T-cell (primary cell): ENCODE measurements around the gene CDK11A. TPM values are rescaled to one million over a fixed set of nuclear protein-coding genes. Genes with fewer than 3 reads are reported as not detected.
"Not testable (repeated sequence)": the region's sequence is repeated elsewhere in the genome, so short reads cannot be mapped to it uniquely, and the experiment has no call there.

Experiments used
- ATAC-seq, 4 experiments: fragments of 200-7000 bp in 3 of 4; fragments of 150-1000 bp in 1 of 4; cut with Tn5 transposase; replicated peaks in 1 of 4; 1 replicate in 3 of 4; 2 replicates in 1 of 4; pipeline ENCODE4 v1.10.0; 2021; ENCODE audit warnings: moderate library complexity in 3 of 4, mild to moderate bottlenecking in 2 of 4, moderate number of reproducible peaks in 1 of 4
- CTCF ChIA-PET, 2 donors: fragments of 300-600 bp; sonication (Branson Sonifier 250); formaldehyde crosslinking; loops; one replicate each; lab custom pipeline; 2022; ENCODE audit warnings: antibody characterized with exemption in 2 of 2; lab: Charles Lee
- POLR2A ChIA-PET, 2 donors: fragments of 300-600 bp; sonication (Branson Sonifier 250); formaldehyde crosslinking; loops; one replicate each; lab custom pipeline; 2022; ENCODE audit warnings: antibody characterized with exemption in 2 of 2; lab: Charles Lee
- DNase-seq, 35 experiments: peaks; one replicate each; pipeline versions ENCODE4 v3.0.0 to v3.0.0-alpha.2; 2013 to 2023
- H3K27ac ChIP-seq: one replicate; pipeline ENCODE4 v1.5.1; 2013; ENCODE audit warnings: low read length
- H3K27me3 ChIP-seq, 2 experiments: replicated peaks in 1 of 2; 1 replicate in 1 of 2; 2 replicates in 1 of 2; pipeline versions ENCODE4 v1.6.1 to v1.7.0; 2013; ENCODE audit warnings: low read length in 1 of 2, mixed read lengths in 1 of 2; ENCODE audit not compliant: control insufficient read depth in 2 of 2, insufficient read depth in 2 of 2; ENCODE audit errors: extremely low read depth in 1 of 2
- H3K36me3 ChIP-seq, 2 donors: 1 replicate in 1 of 2; 2 replicates in 1 of 2; pipeline versions ENCODE4 v1.6.1 to v1.7.0; 2013; ENCODE audit warnings: low read length in 1 of 2; ENCODE audit not compliant: control insufficient read depth in 2 of 2, insufficient read depth in 1 of 2; ENCODE audit errors: extremely low read depth in 1 of 2
- H3K4me1 ChIP-seq, 2 experiments: 1 replicate in 1 of 2; 2 replicates in 1 of 2; pipeline versions ENCODE4 v1.6.1 to v1.7.0; 2013; ENCODE audit warnings: low read length in 2 of 2, mixed read lengths in 1 of 2; ENCODE audit not compliant: insufficient read depth in 2 of 2, control insufficient read depth in 1 of 2; ENCODE audit errors: extremely low read depth in 1 of 2
- H3K4me3 ChIP-seq, 2 donors: 1 replicate in 1 of 2; 2 replicates in 1 of 2; pipeline versions ENCODE4 v1.5.1 to v1.7.0; 2013; ENCODE audit warnings: mild to moderate bottlenecking in 2 of 2, low read length in 1 of 2, moderate library complexity in 1 of 2; ENCODE audit not compliant: control insufficient read depth in 1 of 2; ENCODE audit errors: extremely low read depth in 1 of 2
- H3K9me3 ChIP-seq: 2 replicates; pipeline ENCODE4 v1.7.0; 2013
- H3K27ac Mint-ChIP-seq, 2 donors: one replicate each; pipeline ENCODE4 v1.8.0; 2020 to 2021; ENCODE audit warnings: mild to moderate bottlenecking in 2 of 2, mixed read lengths in 2 of 2
- H3K27me3 Mint-ChIP-seq, 2 donors: one replicate each; pipeline ENCODE4 v1.8.0; 2021 to 2022; ENCODE audit warnings: mixed read lengths in 2 of 2
- H3K36me3 Mint-ChIP-seq: one replicate; pipeline ENCODE4 v1.8.0; 2021; ENCODE audit warnings: mixed read lengths
- H3K4me1 Mint-ChIP-seq, 3 donors: one replicate each; pipeline ENCODE4 v1.8.0; 2020 to 2022; ENCODE audit warnings: mixed read lengths in 3 of 3, mild to moderate bottlenecking in 1 of 3
- H3K4me3 Mint-ChIP-seq, 3 donors: one replicate each; pipeline ENCODE4 v1.8.0; 2020 to 2022; ENCODE audit warnings: mild to moderate bottlenecking in 3 of 3, mixed read lengths in 3 of 3, moderate library complexity in 3 of 3
- H3K9me3 Mint-ChIP-seq, 3 donors: one replicate each; pipeline ENCODE4 v1.8.0; 2020 to 2022; ENCODE audit warnings: mixed read lengths in 3 of 3
- WGBS: methylation state at CpG from one replicate; pipeline ENCODE4 v1.1.5; 2013; ENCODE audit warnings: missing lambda C conversion rate; ENCODE audit not compliant: insufficient coverage; 5-methylcytosine and 5-hydroxymethylcytosine counted together
- total RNA-seq, 35 experiments: library from RNA in 6 of 35; stranded (reverse) in 6 of 35; fragments of 120-200 nt in 1 of 35; gene quantifications; one replicate each; pipeline versions ENCODE4 v1.2.1 to v1.2.4 and lab custom pipeline; 2013 to 2026

The CDK11A gene
- total RNA-seq, 5 donors from 2014 or later (not counting 1 experiment from before 2014, with no cell fraction given): 109 to 243 (median 182) TPM

DNA sequence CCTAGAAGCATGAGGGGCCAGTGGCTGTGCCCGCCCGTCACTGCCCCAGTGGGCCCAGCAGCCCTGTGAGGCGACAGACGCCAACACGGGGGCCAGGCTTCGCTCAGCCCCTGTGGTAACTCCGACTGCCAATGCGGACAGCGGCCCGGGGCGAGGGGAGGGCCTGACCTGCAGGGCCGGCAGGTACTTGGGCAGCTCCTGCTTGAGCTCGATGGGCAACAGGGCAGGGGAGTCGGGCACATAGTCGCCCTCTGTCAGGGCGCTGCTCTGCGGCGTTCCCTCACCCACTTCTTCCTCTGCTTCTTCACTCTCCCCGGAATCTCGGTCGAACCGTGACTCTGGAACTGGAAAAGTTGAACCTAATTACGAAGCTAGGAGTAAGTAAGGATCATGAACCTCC lies 16.9 kb downstream of the CDK11A start:
- H3K4me3 Mint-ChIP-seq, POLR2A ChIA-PET, H3K4me1 ChIP-seq, H3K9me3 Mint-ChIP-seq, H3K36me3 Mint-ChIP-seq, H3K9me3 ChIP-seq, H3K4me1 Mint-ChIP-seq, ATAC-seq, H3K27ac Mint-ChIP-seq, H3K27me3 Mint-ChIP-seq, H3K27ac ChIP-seq, CTCF ChIA-PET, H3K4me3 ChIP-seq, H3K27me3 ChIP-seq: not testable (repeated sequence)
- DNase-seq: peak in 1 of 35 experiments; percentile 4
- WGBS: no CpG with 5 or more reads among the region's 23 CpGs
- H3K36me3 ChIP-seq: peaks cover 0 to 13% of the 10 kb centered on the region in 2 donors

DNA sequence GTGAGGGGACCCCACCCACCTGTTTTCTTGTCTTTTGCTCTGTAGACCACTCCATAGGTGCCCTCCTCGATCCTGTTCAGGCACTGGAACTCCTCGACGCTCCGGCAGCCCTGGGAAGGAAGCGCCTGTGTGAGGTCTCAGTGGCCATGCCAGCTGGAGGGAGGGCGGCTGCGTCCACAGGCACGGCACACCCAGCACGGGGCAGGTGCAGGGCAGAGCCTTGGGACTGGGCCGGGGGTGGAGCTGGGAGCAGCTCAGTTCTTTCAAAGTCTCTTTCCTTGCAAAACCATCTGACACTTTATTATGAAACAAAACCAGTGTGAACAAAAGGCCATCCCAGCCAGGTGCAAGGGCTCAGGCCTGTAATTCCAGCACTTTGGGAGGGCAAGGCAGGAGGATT lies 18.5 kb downstream of the CDK11A start:
- H3K9me3 ChIP-seq, H3K4me1 Mint-ChIP-seq, H3K4me1 ChIP-seq, POLR2A ChIA-PET, H3K27me3 ChIP-seq, H3K4me3 ChIP-seq, H3K36me3 Mint-ChIP-seq, H3K9me3 Mint-ChIP-seq, H3K27ac ChIP-seq, DNase-seq, H3K27ac Mint-ChIP-seq, ATAC-seq, CTCF ChIA-PET, H3K4me3 Mint-ChIP-seq, H3K27me3 Mint-ChIP-seq: not testable (repeated sequence)
- H3K36me3 ChIP-seq: peaks cover 0 to 13% of the 10 kb centered on the region in 2 donors
- WGBS: no CpG with 5 or more reads among the region's 10 CpGs

DNA sequence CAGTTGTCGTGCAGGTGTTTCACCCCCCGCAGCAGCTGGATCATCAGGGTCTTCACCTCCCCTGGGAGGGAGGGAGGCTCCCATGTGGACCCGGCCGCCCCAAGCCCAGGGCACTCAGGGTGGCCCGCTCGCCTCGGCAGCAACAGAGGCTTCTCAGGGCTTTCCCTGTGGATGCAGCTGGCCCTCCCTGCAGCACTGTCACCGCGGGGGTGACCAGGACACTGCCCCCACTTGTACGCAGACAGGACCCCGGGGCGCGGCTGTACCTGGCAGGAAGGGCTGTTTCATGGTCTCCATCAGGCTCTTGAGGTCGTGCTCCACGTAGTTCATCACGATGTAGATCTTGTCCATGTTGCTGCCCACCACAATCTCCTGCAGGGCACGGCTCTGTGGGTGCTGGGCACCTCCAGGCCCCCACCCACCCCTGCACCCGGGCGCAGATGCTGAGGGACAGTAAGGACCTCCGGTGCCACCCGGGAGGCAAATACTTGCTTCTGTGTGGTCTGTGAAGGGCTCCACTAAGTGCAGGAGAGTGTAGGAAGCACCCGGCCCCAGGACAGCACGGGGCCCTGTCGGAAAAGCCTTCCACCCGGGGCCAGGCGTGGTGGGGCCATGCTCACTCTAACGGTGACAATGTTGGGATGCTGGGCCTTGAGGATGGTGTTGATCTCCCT lies 19.7 kb downstream of the CDK11A start:
- H3K36me3 Mint-ChIP-seq, H3K4me1 ChIP-seq, POLR2A ChIA-PET, H3K27me3 ChIP-seq, H3K9me3 Mint-ChIP-seq, H3K27ac ChIP-seq, H3K9me3 ChIP-seq, H3K4me3 ChIP-seq, ATAC-seq, H3K27me3 Mint-ChIP-seq, H3K4me3 Mint-ChIP-seq, CTCF ChIA-PET, H3K4me1 Mint-ChIP-seq, H3K27ac Mint-ChIP-seq: not testable (repeated sequence)
- peak in 1 of 35 experiments; percentile 22 for DNase-seq
- WGBS: 98% methylated on average over 15 of the region's 27 CpGs
- peaks cover 0 to 13% of the 10 kb centered on the region in 2 donors for H3K36me3 ChIP-seq

DNA sequence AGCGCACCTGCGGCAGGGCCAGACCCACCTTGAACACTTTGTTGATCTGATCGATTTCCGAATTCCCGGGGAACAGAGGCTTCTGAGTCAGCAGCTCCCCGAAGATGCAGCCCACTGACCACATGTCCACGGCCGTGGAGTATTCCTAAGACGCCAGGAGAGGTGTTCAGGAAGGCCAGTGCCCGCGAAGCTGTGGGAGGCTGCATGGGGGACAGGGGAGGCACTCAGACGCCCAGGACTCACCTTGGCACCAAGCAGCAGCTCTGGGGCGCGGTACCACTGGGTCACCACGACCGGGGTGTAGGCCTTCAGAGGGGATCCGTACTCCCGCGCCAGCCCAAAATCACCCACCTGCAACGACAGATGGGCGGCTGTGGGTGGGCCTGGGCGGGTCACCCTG lies 20.4 kb downstream of the CDK11A start:
- H3K27ac Mint-ChIP-seq: no peak overlapping the region
- POLR2A ChIA-PET: no interaction called here
- Histone ChIP-seq H3K27ac (no peak overlapping the region), H3K27me3 (no peaks in the 10 kb centered on the region), H3K36me3 (peaks cover 0 to 13% of the 10 kb centered on the region in 2 donors), H3K4me3 (no peak overlapping the region), H3K4me1 (no peaks in the 10 kb centered on the region), H3K9me3 (no peaks in the 10 kb centered on the region)
- no peak overlapping the region for H3K4me3 Mint-ChIP-seq
- H3K9me3 Mint-ChIP-seq: no peaks in the 10 kb centered on the region
- H3K36me3 Mint-ChIP-seq: peaks cover 8% of the 10 kb centered on the region
- H3K27me3 Mint-ChIP-seq: no peaks in the 10 kb centered on the region
- no peak for ATAC-seq
- no peaks in the 10 kb centered on the region for H3K4me1 Mint-ChIP-seq
- CTCF ChIA-PET: no interaction called here
- 94% methylated on average over 19 of the region's 22 CpGs for WGBS
- DNase-seq: peak in 1 of 35 experiments; percentile 5

DNA sequence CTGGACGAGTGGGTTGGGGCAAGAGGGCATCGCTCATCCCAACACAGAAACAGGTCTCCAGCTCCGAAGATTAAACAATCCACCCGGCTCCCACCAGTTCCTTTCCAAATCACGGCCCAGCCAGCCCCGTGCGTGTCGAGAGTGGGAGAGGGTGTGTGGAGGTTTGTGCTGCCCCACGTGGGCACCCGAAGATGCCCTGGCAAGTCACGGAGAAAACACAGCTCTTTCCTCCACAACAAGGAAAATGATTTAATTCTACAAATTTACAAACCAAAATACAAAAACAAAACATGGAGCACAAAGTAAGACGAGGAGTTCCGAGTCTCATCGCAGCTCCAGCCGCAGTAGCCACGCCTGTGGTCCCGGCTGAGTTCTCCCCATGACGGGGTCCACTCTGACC lies 21.7 kb downstream of the CDK11A start:
- H3K4me1 ChIP-seq, POLR2A ChIA-PET: not testable (repeated sequence)

DNA sequence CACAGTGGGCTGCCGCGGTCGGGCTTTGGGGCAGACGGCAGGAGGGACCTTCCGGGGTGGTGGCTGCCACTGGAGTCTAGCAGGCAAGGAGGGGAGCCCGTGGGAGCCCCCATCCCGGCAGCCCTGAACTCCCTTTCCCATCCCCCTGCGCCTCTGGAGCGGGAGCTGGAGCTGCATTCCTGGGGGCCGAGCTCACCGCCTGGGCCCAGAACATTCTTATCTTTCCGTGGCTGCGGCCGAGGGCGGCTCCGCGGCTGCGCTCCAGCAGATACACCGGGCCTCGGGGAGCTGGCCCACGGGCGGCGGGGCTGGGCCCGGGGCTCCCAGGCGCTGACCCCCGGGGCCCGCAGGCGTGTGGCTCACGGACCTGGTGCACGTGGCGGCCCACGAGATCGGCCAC lies 23.6 kb downstream of the CDK11A start:
- H3K27me3 ChIP-seq, H3K27ac Mint-ChIP-seq, H3K4me1 Mint-ChIP-seq, H3K36me3 ChIP-seq, H3K9me3 Mint-ChIP-seq, H3K36me3 Mint-ChIP-seq, POLR2A ChIA-PET, H3K27ac ChIP-seq, H3K4me1 ChIP-seq, H3K27me3 Mint-ChIP-seq, DNase-seq, H3K9me3 ChIP-seq, H3K4me3 ChIP-seq, CTCF ChIA-PET, H3K4me3 Mint-ChIP-seq: not testable (repeated sequence)
- ATAC-seq: peak in 1 of 4 experiments; percentile 17
- no CpG with 5 or more reads among the region's 33 CpGs for WGBS

More for the DNA sequence above, 21.7 kb downstream of the CDK11A start:
- DNase-seq, H3K9me3 Mint-ChIP-seq, H3K27me3 Mint-ChIP-seq, ATAC-seq, H3K4me1 Mint-ChIP-seq, CTCF ChIA-PET, H3K27me3 ChIP-seq, H3K36me3 Mint-ChIP-seq, H3K27ac Mint-ChIP-seq, H3K9me3 ChIP-seq, H3K4me3 Mint-ChIP-seq, H3K27ac ChIP-seq, H3K4me3 ChIP-seq: not testable (repeated sequence)
- H3K36me3 ChIP-seq: peaks cover 0 to 13% of the 10 kb centered on the region in 2 donors
- no CpG with 5 or more reads among the region's 18 CpGs for WGBS

DNA sequence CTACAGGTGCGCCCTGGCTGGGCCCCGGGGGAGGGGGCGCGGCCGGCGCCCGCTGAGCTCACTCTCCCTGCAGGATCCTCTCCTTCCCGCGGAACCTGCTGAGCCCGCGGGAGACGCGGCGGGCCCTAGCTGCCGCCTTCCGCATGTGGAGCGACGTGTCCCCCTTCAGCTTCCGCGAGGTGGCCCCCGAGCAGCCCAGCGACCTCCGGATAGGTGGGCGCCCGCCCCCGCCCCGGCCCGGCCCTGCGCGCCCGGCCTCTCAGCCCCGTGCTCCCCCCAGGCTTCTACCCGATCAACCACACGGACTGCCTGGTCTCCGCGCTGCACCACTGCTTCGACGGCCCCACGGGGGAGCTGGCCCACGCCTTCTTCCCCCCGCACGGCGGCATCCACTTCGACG lies 24.1 kb downstream of the CDK11A start:
- CTCF ChIA-PET, H3K36me3 Mint-ChIP-seq, H3K4me1 Mint-ChIP-seq, H3K27ac Mint-ChIP-seq, H3K27me3 ChIP-seq, H3K4me1 ChIP-seq, H3K27me3 Mint-ChIP-seq, H3K27ac ChIP-seq, H3K9me3 Mint-ChIP-seq, H3K9me3 ChIP-seq, DNase-seq, H3K36me3 ChIP-seq, H3K4me3 Mint-ChIP-seq, H3K4me3 ChIP-seq, POLR2A ChIA-PET: not testable (repeated sequence)
- ATAC-seq: peak; percentile 21 to 58 (median 35)
- WGBS: no CpG with 5 or more reads among the region's 45 CpGs
